Renal cortical epithelial cell (primary cell): Measurements from ENCODE around the gene KRT5. TPM values are rescaled to one million over a fixed set of nuclear protein-coding genes. Genes with fewer than 3 reads are reported as not detected.
"Not testable (repeated sequence)": the region's sequence is repeated elsewhere in the genome, so short reads cannot be mapped to it uniquely, and the experiment has no call there.

ENCODE experiments used
- DNase-seq: peaks from one replicate; pipeline ENCODE4 v3.0.0-alpha.2; 2011; ENCODE audit warnings: low read depth
- total RNA-seq: library from RNA; depleted of rRNA; stranded (reverse); fragments of >200 nt; gene quantifications from 2 replicates; pipeline ENCODE4 v1.2.3, GENCODE V29; 2014

KRT5 gene
- total RNA-seq, 1 donor from 2014 or later = 0.70 TPM

GRCh38 chr12:52494518-52494917 lies 25.7 kb downstream of the KRT5 start:
- DNase-seq = peak; percentile 80

GRCh38 chr12:52494100-52494499 lies 26.1 kb downstream of the KRT5 start:
- no peak for DNase-seq

GRCh38 chr12:52493172-52493571 lies 27.0 kb downstream of the KRT5 start, which contains the start of gene KRT6A:
Gene KRT6A, minus strand, starts transcription at chr12:52493257. Its CDS starts 69 bp downstream, at chr12:52493188.
- DNase-seq = no peak

GRCh38 chr12:52492405-52492804 lies 27.8 kb downstream of the KRT5 start:
- DNase-seq = not testable (repeated sequence)

- DNase-seq = not testable (repeated sequence)
Measured at GRCh38 chr12:52491495-52491894, 28.7 kb downstream of the KRT5 start.

GRCh38 chr12:52488736-52489135 lies 31.5 kb downstream of the KRT5 start:
- DNase-seq = no peak

GRCh38 chr12:52487744-52488443 lies 32.3 kb downstream of the KRT5 start:
- DNase-seq = not testable (repeated sequence)

- no peak for DNase-seq
Measured at GRCh38 chr12:52487211-52487610, 33.0 kb downstream of the KRT5 start.

GRCh38 chr12:52486166-52487105 lies 33.8 kb downstream of the KRT5 start:
- DNase-seq = no peak

GRCh38 chr12:52480073-52480472 lies 40.1 kb downstream of the KRT5 start:
- no peak for DNase-seq

- DNase-seq = no peak
Measured at GRCh38 chr12:52477651-52478050, 42.5 kb downstream of the KRT5 start.

GRCh38 chr12:52474212-52474611 lies 46.0 kb downstream of the KRT5 start:
- no peak for DNase-seq

GRCh38 chr12:52473768-52474167 lies 46.4 kb downstream of the KRT5 start, which contains the start of gene KRT6C:
Gene KRT6C, minus strand, starts transcription at chr12:52473805. Its CDS starts 68 bp downstream, at chr12:52473737.
- DNase-seq = no peak

- no peak for DNase-seq
Measured at GRCh38 chr12:52469853-52470252, 50.3 kb downstream of the KRT5 start.

- DNase-seq = no peak
Measured at GRCh38 chr12:52464897-52465296, 55.3 kb downstream of the KRT5 start.

Other genes starting within 250 kb of the KRT5 start
- 0.05 and 2.4 TPM in 2 replicates for gene KRT86, start 245.7 kb downstream of the KRT5 start, total RNA-seq
- 48.3 TPM in 1 of 2 replicates, not detected in the other for gene KRT81, start 228.9 kb downstream of the KRT5 start, total RNA-seq
- not detected in 2 replicates for gene KRT83, start 199.0 kb downstream of the KRT5 start, total RNA-seq
- gene KRT85, start 152.9 kb downstream of the KRT5 start, total RNA-seq = not detected in 2 replicates
- gene KRT84, start 134.7 kb downstream of the KRT5 start, total RNA-seq = not detected in 2 replicates
- gene KRT82, start 114.1 kb downstream of the KRT5 start, total RNA-seq = not detected in 2 replicates
- 0.35 TPM in 1 of 2 replicates, not detected in the other for gene KRT75, start 86.0 kb downstream of the KRT5 start, total RNA-seq
- 0.05 and 2.1 TPM in 2 replicates for gene KRT6B, start 68.2 kb downstream of the KRT5 start, total RNA-seq
- not detected in 2 replicates for gene KRT6C, start 46.6 kb downstream of the KRT5 start, total RNA-seq
- 1.4 and 116 TPM in 2 replicates for gene KRT6A, start 27.1 kb downstream of the KRT5 start, total RNA-seq
- not detected in 2 replicates for gene KRT71, start 32.8 kb upstream of the KRT5 start, total RNA-seq
- gene KRT74, start 53.4 kb upstream of the KRT5 start, total RNA-seq = not detected in 2 replicates
- not detected in 2 replicates for gene KRT72, start 81.1 kb upstream of the KRT5 start, total RNA-seq
- gene KRT73, start 98.2 kb upstream of the KRT5 start, total RNA-seq = not detected in 2 replicates
- gene KRT2, start 131.8 kb upstream of the KRT5 start, total RNA-seq = not detected in 2 replicates
- gene KRT1, start 160.0 kb upstream of the KRT5 start, total RNA-seq = not detected in 2 replicates
- gene KRT77, start 183.1 kb upstream of the KRT5 start, total RNA-seq = not detected in 2 replicates